Stimulated activated effector memory CD8-positive, alpha-beta T cell treated with anti-CD3 and anti-CD28 coated beads, Interleukin-12 subunit alpha, Interleukin-12 subunit beta, amount 100 ng/mL, for 72 hours (primary cell): ENCODE data around the gene RPA1.

Experiments
- ATAC-seq: fragments of 150-1000 bp; cut with Tn5 transposase; 2 replicates; pipeline ENCODE4 v1.10.0; 2021
- DNase-seq, 2 donors: peaks; one replicate each; pipeline ENCODE4 v3.0.0; 2021 to 2022; ENCODE audit warnings: low spot score in 2 of 2
- H3K27ac Mint-ChIP-seq: one replicate; pipeline ENCODE4 v1.8.0; 2022; ENCODE audit warnings: mild to moderate bottlenecking, mixed read lengths
- H3K36me3 Mint-ChIP-seq: one replicate; pipeline ENCODE4 v1.8.0; 2022; ENCODE audit warnings: mild to moderate bottlenecking, mixed read lengths
- H3K4me1 Mint-ChIP-seq: one replicate; pipeline ENCODE4 v1.8.0; 2022; ENCODE audit warnings: mixed read lengths
- H3K4me3 Mint-ChIP-seq: one replicate; pipeline ENCODE4 v1.8.0; 2022; ENCODE audit warnings: mild to moderate bottlenecking, mixed read lengths
- H3K9me3 Mint-ChIP-seq: one replicate; pipeline ENCODE4 v1.8.0; 2022; ENCODE audit warnings: mixed read lengths

The RPA1 gene

DNA sequence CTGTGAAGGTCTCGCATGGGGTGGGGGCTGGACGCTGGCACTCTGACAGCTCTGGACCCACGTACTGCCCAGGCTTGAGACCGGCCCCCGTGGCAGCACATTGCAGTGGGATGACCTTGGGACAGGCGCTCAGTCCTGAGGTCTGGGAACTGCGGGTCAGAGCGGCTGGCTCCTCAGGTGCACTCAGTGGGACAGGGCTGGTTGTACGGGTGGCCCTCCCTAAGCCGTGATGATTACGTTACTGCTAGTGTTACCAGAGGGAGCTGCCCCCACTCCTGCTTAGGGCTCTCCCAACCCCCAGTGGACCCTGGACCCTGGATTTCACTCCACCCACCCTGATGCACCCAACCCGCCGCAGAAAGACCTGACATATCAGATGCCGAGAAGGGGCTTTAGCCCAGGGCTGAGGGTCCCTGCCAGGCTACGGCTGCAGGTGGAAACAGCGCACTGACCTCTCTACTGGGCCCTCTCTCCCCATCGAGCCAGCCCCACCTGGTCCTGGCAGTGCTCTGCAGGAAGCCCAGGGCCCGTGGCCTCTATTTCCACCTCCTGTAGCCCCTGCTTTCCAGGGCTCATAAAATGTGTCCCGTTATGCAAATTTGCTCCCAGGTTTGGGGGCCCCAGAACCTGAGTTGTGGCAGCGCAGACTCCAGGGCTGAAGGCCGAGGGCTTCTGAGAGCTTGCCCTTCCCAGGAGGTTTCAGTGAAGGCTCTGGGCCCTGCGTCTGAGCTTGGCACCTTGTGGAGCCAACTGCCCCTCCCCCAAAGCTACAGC lies 118.1 kb downstream of the RPA1 start:
- ATAC-seq (no peak), DNase-seq (no peak)
- H3K4me1 Mint-ChIP-seq, result peaks cover 8% of the 10 kb centered on the region
- no peak overlapping the region for H3K27ac Mint-ChIP-seq
- no peaks in the 10 kb centered on the region for H3K36me3 Mint-ChIP-seq
- no peaks in the 10 kb centered on the region for H3K9me3 Mint-ChIP-seq
- no peak overlapping the region for H3K4me3 Mint-ChIP-seq

GRCh38 chr17:1948517-1948825 lies 118.7 kb downstream of the RPA1 start:
- Mint-ChIP-seq H3K4me1 (peaks cover 8% of the 10 kb centered on the region), H3K27ac (no peak overlapping the region), H3K4me3 (no peak overlapping the region), H3K36me3 (no peaks in the 10 kb centered on the region), H3K9me3 (no peaks in the 10 kb centered on the region)
- ATAC-seq (no peak), DNase-seq (no peak)
